Neuronal stem cell (in vitro differentiated cells): ENCODE data around the gene CPN2.

Experiments used
- DNase-seq: peaks from one replicate; pipeline ENCODE4 v3.0.0-alpha.2; 2013; ENCODE audit warnings: low spot score
- H2AFZ ChIP-seq: one replicate; pipeline ENCODE4 v1.6.1; 2013; ENCODE audit warnings: mild to moderate bottlenecking, low read length, inconsistent platforms
- H2AK5ac ChIP-seq: 2 replicates; pipeline ENCODE4 v1.6.1; 2013; ENCODE audit warnings: low read depth, mild to moderate bottlenecking, inconsistent platforms, low read length, moderate library complexity, mixed read lengths
- H2BK120ac ChIP-seq: 2 replicates; pipeline ENCODE4 v1.6.1; 2013; ENCODE audit warnings: low read depth, mild to moderate bottlenecking, inconsistent platforms, low read length, moderate library complexity, mixed read lengths
- H2BK12ac ChIP-seq: one replicate; pipeline ENCODE4 v1.6.1; 2013; ENCODE audit warnings: low read length, inconsistent platforms
- H2BK15ac ChIP-seq: 2 replicates; pipeline ENCODE4 v1.6.1; 2013; ENCODE audit warnings: mild to moderate bottlenecking, low read length, inconsistent platforms, mixed read lengths
- H2BK5ac ChIP-seq: one replicate; pipeline ENCODE4 v1.6.1; 2013; ENCODE audit warnings: inconsistent platforms, mild to moderate bottlenecking, low read length, moderate library complexity
- H3K14ac ChIP-seq: one replicate; pipeline ENCODE4 v1.6.1; 2013; ENCODE audit warnings: low read length, inconsistent platforms
- H3K18ac ChIP-seq: 2 replicates; pipeline ENCODE4 v1.6.1; 2013; ENCODE audit warnings: low read length, inconsistent platforms
- H3K23ac ChIP-seq: 2 replicates; pipeline ENCODE4 v1.6.1; 2013; ENCODE audit warnings: low read depth, mild to moderate bottlenecking, mixed read lengths, low read length, inconsistent platforms; ENCODE audit not compliant: poor library complexity
- H3K27ac ChIP-seq: replicated peaks from 3 replicates; pipeline ENCODE4 v1.5.1; 2013; ENCODE audit warnings: low read length, inconsistent platforms
- H3K27me3 ChIP-seq, 3 experiments: 2 replicates each; pipeline ENCODE4 v1.6.1; 2013; ENCODE audit warnings: low read length in 3 of 3, mild to moderate bottlenecking in 2 of 3, inconsistent platforms in 1 of 3, low read depth in 1 of 3, mixed read lengths in 1 of 3, moderate library complexity in 1 of 3; ENCODE audit not compliant: control insufficient read depth in 3 of 3, insufficient read depth in 3 of 3
- H3K36me3 ChIP-seq, 2 donors: replicated peaks in 1 of 2; 2 replicates each; pipeline ENCODE4 v1.6.1; 2013; ENCODE audit warnings: low read length in 2 of 2; ENCODE audit not compliant: control insufficient read depth in 2 of 2, insufficient read depth in 2 of 2
- H3K4ac ChIP-seq: 2 replicates; pipeline ENCODE4 v1.6.1; 2013; ENCODE audit warnings: inconsistent platforms, mild to moderate bottlenecking, low read length, moderate library complexity
- H3K4me1 ChIP-seq, 2 donors: 1 replicate in 1 of 2; 2 replicates in 1 of 2; pipeline ENCODE4 v1.6.1; 2013; ENCODE audit warnings: low read length in 2 of 2, low read depth in 1 of 2; ENCODE audit not compliant: control insufficient read depth in 2 of 2, insufficient read depth in 1 of 2
- H3K4me2 ChIP-seq: one replicate; pipeline ENCODE4 v1.6.1; 2013; ENCODE audit warnings: mild to moderate bottlenecking, low read length, inconsistent platforms; ENCODE audit not compliant: insufficient read depth, poor library complexity, severe bottlenecking
- H3K4me3 ChIP-seq, 2 donors: 2 replicates each; pipeline ENCODE4 v1.5.1; 2013; ENCODE audit warnings: low read length in 2 of 2, mild to moderate bottlenecking in 2 of 2, inconsistent platforms in 1 of 2, moderate library complexity in 1 of 2
- H3K79me1 ChIP-seq: one replicate; pipeline ENCODE4 v1.6.1; 2013; ENCODE audit warnings: low read depth, mild to moderate bottlenecking, inconsistent platforms, low read length, moderate library complexity
- H3K9ac ChIP-seq: one replicate; pipeline ENCODE4 v1.6.1; 2013; ENCODE audit warnings: mild to moderate bottlenecking, low read depth, low read length, inconsistent platforms; ENCODE audit not compliant: poor library complexity
- H3K9me3 ChIP-seq, 2 donors: replicated peaks in 1 of 2; 2 replicates each; pipeline versions ENCODE3 to v1.6.1; 2013; ENCODE audit warnings: low read length in 2 of 2, mild to moderate bottlenecking in 2 of 2, inconsistent platforms in 1 of 2, low read depth in 1 of 2, mixed read lengths in 1 of 2, moderate library complexity in 1 of 2; ENCODE audit not compliant: control insufficient read depth in 2 of 2, insufficient read depth in 1 of 2
- H4K8ac ChIP-seq: one replicate; pipeline ENCODE4 v1.6.1; 2013; ENCODE audit warnings: low read depth, mild to moderate bottlenecking, inconsistent platforms, low read length, moderate library complexity
- H4K91ac ChIP-seq: one replicate; pipeline ENCODE4 v1.6.1; 2013; ENCODE audit warnings: low read length, low read depth, mild to moderate bottlenecking, inconsistent platforms; ENCODE audit not compliant: poor library complexity
- WGBS, 2 donors: extraction: QIAGEN DNeasy Blood & Tissue Kit; methylation state at CpG; one replicate each; pipeline ENCODE4 v1.1.7; 2013; ENCODE audit warnings: missing lambda C conversion rate in 2 of 2, mixed read lengths in 1 of 2; ENCODE audit not compliant: insufficient read length in 2 of 2, insufficient replicate concordance in 1 of 2; ENCODE audit errors: extremely low coverage in 2 of 2; 5-methylcytosine and 5-hydroxymethylcytosine counted together

CPN2 gene

DNA sequence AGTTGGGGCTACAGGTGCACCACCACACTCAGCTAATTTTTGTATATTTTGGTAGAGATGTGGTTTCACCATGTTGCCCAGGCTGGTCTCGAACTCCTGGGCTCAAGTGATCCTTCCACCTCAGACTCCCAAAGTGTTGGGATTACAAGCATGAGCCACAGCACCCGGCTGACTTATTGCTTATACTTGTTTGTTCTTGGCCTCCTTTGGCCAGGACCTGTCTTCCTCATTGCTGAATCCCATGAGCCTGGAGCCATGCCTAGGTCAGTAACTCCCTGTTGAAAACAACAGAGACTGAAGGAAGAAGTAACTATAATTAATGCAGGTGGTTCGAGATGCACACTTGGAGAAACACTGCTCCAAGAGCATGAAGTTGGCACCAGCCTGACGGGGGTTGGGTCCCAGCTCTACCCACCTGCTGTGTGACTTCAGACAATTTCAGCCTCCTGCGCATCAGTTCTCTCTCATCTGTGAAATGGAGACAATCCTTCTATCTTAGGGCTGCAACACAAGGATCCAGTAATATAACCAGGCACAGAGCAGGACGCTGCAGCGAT, 38.9 kb downstream of the CPN2 start:
- Histone ChIP-seq H4K8ac (no peak overlapping the region), H3K36me3 (no peaks in the 10 kb centered on the region), H2BK12ac (no peak overlapping the region), H3K4me1 (peaks cover 16 to 42% of the 10 kb centered on the region in 2 donors), H3K27me3 (peaks cover 0 to 13% (median 9%) of the 10 kb centered on the region in 3 experiments), H3K9ac (no peak overlapping the region), H2AFZ (no peak overlapping the region), H3K79me1 (no peaks in the 10 kb centered on the region), H2BK5ac (no peak overlapping the region), H3K4me3 (no peak overlapping the region), H2BK120ac (no peak overlapping the region), H3K4ac (no peak overlapping the region), H3K23ac (no peak overlapping the region), H3K9me3 (no peaks in the 10 kb centered on the region), H3K14ac (no peak overlapping the region), H2AK5ac (no peak overlapping the region), H3K4me2 (no peak overlapping the region), H3K27ac (no peak overlapping the region), H2BK15ac (no peak overlapping the region), H4K91ac (no peak overlapping the region), H3K18ac (no peak overlapping the region)
- no peak for DNase-seq
- no CpG with 5 or more reads among the region's 7 CpGs for WGBS, 2 donors

DNA sequence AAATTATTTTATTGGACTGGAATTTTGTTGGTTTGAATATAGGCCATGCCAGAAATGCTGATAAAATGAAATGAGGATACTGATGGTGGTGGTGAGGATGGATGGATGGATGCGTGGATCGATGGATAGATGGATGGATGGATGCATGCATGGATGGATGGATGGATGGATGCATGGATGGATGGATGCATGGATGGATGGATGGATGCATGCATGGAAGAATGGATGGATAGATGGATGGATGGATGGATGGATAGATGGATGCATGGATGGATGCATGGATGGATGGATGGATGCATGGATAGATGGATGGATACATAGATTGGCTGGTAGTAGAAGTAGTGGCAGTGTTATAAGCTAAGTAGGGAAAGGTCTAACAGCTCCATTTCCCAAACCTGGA, 40.1 kb downstream of the CPN2 start:
- no peak overlapping the region for H3K23ac ChIP-seq
- no peak overlapping the region for H4K8ac ChIP-seq
- peaks cover 0 to 5% (median under 1%) of the 10 kb centered on the region in 3 experiments for H3K27me3 ChIP-seq
- H2BK120ac ChIP-seq: no peak overlapping the region
- no peak overlapping the region for H4K91ac ChIP-seq
- H3K36me3 ChIP-seq: no peaks in the 10 kb centered on the region
- WGBS, 2 donors: 100% methylated on average over 2 of the region's 2 CpGs; no CpG with 5 or more reads in 1 of the 2 donors
- no peak overlapping the region for H3K27ac ChIP-seq
- no peak overlapping the region for H3K4me2 ChIP-seq
- no peak overlapping the region for H2BK12ac ChIP-seq
- no peak overlapping the region for H3K4me3 ChIP-seq
- no peak overlapping the region for H2AFZ ChIP-seq
- no peaks in the 10 kb centered on the region for H3K9me3 ChIP-seq
- peaks cover 22 to 51% of the 10 kb centered on the region in 2 donors for H3K4me1 ChIP-seq
- no peak overlapping the region for H3K14ac ChIP-seq
- H3K18ac ChIP-seq: no peak overlapping the region
- no peak for DNase-seq
- no peak overlapping the region for H3K9ac ChIP-seq
- H2BK5ac ChIP-seq: no peak overlapping the region
- H3K79me1 ChIP-seq: no peaks in the 10 kb centered on the region
- H2AK5ac ChIP-seq: no peak overlapping the region
- no peak overlapping the region for H3K4ac ChIP-seq
- H2BK15ac ChIP-seq: no peak overlapping the region

DNA sequence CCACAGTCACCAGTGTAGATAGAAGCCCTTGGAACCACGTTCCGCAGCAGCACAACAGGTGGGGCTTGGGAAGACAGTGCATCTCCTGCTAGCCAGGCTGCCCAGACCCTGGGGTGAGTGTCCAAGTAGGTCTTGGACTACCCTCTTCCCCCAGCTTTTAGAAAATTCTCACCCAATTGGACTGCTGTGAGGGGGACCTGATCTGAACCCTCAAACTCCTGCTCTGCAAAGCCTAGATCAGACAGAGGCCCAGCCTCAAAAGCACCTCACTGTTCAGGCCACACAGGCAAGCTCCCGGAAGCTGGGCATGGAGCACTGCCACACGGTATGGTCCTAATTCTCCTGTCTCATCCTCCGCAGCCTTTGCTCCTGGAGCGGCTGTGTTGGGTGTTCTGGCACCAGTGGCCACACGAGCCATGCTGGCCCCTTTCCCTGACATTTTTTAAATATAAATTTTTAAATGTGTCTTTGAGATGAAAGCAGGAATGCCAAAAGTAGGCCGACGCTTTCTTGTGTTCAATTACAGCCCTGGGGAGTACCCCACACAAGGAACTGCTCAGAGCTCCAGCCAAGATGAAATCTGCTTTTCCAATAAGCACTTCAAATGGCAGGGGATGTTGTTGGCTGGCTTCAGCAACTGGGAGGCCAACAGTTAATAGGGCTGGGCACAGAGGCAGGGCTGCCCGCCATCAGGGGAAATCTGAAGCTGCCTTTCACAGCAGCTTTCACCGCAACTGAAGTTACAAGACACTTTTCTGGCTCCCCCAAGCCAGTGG, 40.9 kb downstream of the CPN2 start:
- Histone ChIP-seq H3K23ac (no peak overlapping the region), H3K4me3 (no peak overlapping the region), H3K4me1 (peaks cover 27 to 53% of the 10 kb centered on the region in 2 donors), H2BK12ac (no peak overlapping the region), H2AFZ (no peak overlapping the region), H4K8ac (no peak overlapping the region), H4K91ac (no peak overlapping the region), H2AK5ac (no peak overlapping the region), H2BK5ac (no peak overlapping the region), H3K4me2 (no peak overlapping the region), H3K79me1 (no peaks in the 10 kb centered on the region), H3K18ac (no peak overlapping the region), H3K36me3 (no peaks in the 10 kb centered on the region), H3K9ac (no peak overlapping the region), H2BK120ac (no peak overlapping the region), H3K27me3 (peaks cover 0 to 3% (median 0%) of the 10 kb centered on the region in 3 experiments), H3K14ac (no peak overlapping the region), H3K4ac (no peak overlapping the region), H3K27ac (no peak overlapping the region), H2BK15ac (no peak overlapping the region), H3K9me3 (no peaks in the 10 kb centered on the region)
- no CpG with 5 or more reads among the region's 11 CpGs for WGBS, 2 donors
- DNase-seq: no peak

DNA sequence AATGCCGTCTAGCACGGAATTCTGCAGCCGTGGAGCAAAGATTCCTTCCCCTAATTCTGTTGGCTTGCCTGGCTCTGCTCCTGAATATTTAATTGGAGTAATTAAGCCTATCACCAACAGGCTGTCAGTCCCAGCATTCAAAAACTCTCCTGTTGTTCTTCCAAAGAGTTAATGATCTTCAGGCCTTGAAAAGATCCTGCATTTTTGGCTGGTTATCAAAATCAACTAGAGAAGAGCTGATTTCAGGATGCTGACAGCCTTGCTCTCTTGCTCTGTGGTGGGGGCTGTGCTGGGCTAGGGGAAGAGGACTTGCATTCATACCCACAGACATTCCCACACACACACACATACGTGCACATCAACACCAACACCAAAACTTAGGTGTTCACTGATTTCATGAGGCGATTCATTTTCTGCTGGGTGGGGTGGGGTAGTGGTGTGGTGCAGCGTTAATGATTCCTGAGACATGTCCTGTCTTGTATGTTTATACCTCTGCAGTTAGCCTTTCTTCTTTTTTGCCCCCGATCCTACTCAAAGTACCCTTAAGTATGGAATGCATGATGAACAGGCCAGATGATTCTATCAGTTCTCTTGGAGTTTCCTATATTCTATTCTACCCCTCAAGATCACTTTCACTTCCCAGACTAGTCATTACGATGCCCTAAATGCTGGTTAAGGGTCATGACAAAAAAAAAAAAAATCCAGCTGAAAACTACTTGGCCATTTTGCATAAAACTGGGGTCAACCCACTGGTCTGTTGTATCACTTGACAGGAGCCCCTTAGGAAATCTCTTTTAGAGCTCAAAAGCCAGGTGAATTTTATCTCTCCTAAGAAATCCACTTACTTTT, 42.3 kb downstream of the CPN2 start:
- no peak overlapping the region for H2BK5ac ChIP-seq
- no peaks in the 10 kb centered on the region for H3K36me3 ChIP-seq
- H4K8ac ChIP-seq: no peak overlapping the region
- no peak overlapping the region for H2BK120ac ChIP-seq
- no peak overlapping the region for H2AK5ac ChIP-seq
- H3K27me3 ChIP-seq: peaks cover 0 to 7% (median 0%) of the 10 kb centered on the region in 3 experiments
- DNase-seq: no peak
- H3K4me2 ChIP-seq: no peak overlapping the region
- H3K9ac ChIP-seq: no peak overlapping the region
- H2AFZ ChIP-seq: no peak overlapping the region
- H3K4me1 ChIP-seq: peaks cover 22 to 48% of the 10 kb centered on the region in 2 donors
- H2BK15ac ChIP-seq: no peak overlapping the region
- no peak overlapping the region for H3K4ac ChIP-seq
- no peaks in the 10 kb centered on the region for H3K79me1 ChIP-seq
- no peak overlapping the region for H3K18ac ChIP-seq
- H2BK12ac ChIP-seq: no peak overlapping the region
- H4K91ac ChIP-seq: no peak overlapping the region
- no peak overlapping the region for H3K27ac ChIP-seq
- H3K23ac ChIP-seq: no peak overlapping the region
- no peak overlapping the region for H3K14ac ChIP-seq
- H3K4me3 ChIP-seq: no peak overlapping the region
- peaks cover 0 to 4% of the 10 kb centered on the region in 2 donors for H3K9me3 ChIP-seq
- WGBS, 2 donors: no CpG with 5 or more reads among the region's 8 CpGs
